Mammary epithelial cell (primary cell): ENCODE results near the gene MPRIP.

Experiments used
- CTCF ChIP-seq, 2 donors: IDR thresholded peaks in 1 of 2; conservative IDR thresholded peaks in 1 of 2; 2 replicates each; pipeline ENCODE4 v1.5.1; 2011 to 2012; ENCODE audit warnings: inconsistent platforms in 2 of 2, low read length in 2 of 2, mild to moderate bottlenecking in 2 of 2, control low read depth in 1 of 2, low read depth in 1 of 2; ENCODE audit not compliant: insufficient read depth in 1 of 2; ENCODE audit errors: extremely low read depth in 1 of 2
- EZH2 ChIP-seq: IDR thresholded peaks from 2 replicates; pipeline ENCODE4 v1.6.1; 2012; ENCODE audit warnings: low read length, inconsistent platforms, borderline replicate concordance

- TF ChIP-seq CTCF (conservative IDR thresholded peaks at IDR 0.05 in 1 of 2, IDR thresholded peaks at IDR 0.05 in 1 of 2; ENCODE audit: extremely low read depth in 1 of 2, insufficient read depth in 1 of 2, low read depth in 1 of 2, low read length in 2 of 2) (no peak), EZH2 (no peak)
These were observed 42.7 kb downstream of the MPRIP start for GRCh38 chr17:17084941-17085340.
